ENCODE data around the gene AZI2.

GRCh38 chr3:28326458-28326926, 22.1 kb downstream of the AZI2 start:
- no peak for TF ChIP-seq CTCF (optimal IDR thresholded peaks at IDR 0.05 in 1 of 3, IDR thresholded peaks at IDR 0.05 in 1 of 3, conservative IDR thresholded peaks at IDR 0.05 in 1 of 3; ENCODE audit: extremely low read depth in 1 of 3, insufficient read depth in 2 of 3, low read length in 3 of 3)
- no peak for TF ChIP-seq EZH2 (IDR thresholded peaks at IDR 0.05; ENCODE audit: low read length)

Measured in keratinocyte (primary cell).